GM18502 (cell line): ENCODE data around the gene SNU13.
"Not testable (repeated sequence)": the region's sequence is repeated elsewhere in the genome, so short reads cannot be mapped to it uniquely, and the experiment has no call there.

ENCODE experiments used
- ATAC-seq: cut with Tn5 transposase; IDR thresholded peaks from one replicate; pipeline ENCODE4 v1.9.1; 2021; ENCODE audit warnings: mild to moderate bottlenecking; ENCODE audit not compliant: unreplicated experiment, poor library complexity

Gene SNU13

GRCh38 chr22:41682033-41682807 lies 6.4 kb downstream of the SNU13 start:
- ATAC-seq = peak; percentile 71

GRCh38 chr22:41681616-41682015 lies 7.1 kb downstream of the SNU13 start:
- ATAC-seq = no peak

GRCh38 chr22:41676134-41676533 lies 12.5 kb downstream of the SNU13 start:
- ATAC-seq = no peak

DNA sequence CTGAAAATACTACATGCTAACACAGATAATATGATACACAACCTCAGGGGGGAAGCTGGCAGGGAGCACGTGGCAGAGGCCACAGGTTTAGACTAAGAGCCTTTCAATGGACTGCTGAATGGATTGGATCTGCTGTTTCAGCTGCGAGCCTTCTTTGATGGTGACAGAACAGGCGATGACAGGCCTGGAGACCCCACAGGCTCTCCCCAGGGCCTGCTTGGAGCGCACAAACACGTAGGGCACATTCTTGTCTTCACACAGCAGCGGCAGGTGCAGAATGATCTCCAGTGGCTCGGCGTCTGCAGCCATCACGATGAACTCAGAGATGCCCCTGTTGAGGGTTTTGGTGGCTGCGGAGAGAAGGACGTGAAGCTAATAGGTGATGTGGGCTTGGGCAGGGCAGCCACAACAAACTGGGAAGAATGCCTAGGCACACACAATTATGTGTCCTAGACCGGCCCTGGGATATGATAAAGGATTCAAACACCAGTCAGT lies 13.8 kb downstream of the SNU13 start:
- no peak for ATAC-seq

- ATAC-seq = no peak
Measured at GRCh38 chr22:41672780-41673509, 15.7 kb downstream of the SNU13 start.

GRCh38 chr22:41672096-41672495 lies 16.6 kb downstream of the SNU13 start:
- not testable (repeated sequence) for ATAC-seq

GRCh38 chr22:41668971-41669911 lies 19.4 kb downstream of the SNU13 start:
- ATAC-seq = no peak

DNA sequence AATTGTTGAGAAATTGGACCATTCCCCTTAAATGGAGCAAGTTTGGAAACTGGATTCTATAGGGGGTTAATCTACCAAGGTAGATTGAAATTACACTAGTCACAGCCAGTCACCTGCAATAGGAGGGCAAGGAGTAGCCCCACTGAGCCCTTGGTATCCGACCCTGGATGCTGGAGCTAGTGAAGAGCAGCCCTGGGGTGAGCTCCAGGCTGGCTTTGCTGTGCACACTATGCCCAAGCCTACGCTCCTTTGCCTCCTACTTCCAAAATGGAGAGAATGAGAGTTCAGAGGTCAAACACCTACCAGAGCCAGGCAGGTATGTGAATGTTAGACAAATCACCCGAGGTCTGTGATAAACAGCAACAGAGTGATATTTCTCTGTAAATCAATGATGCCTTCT lies 23.7 kb downstream of the SNU13 start:
- ATAC-seq = no peak

DNA sequence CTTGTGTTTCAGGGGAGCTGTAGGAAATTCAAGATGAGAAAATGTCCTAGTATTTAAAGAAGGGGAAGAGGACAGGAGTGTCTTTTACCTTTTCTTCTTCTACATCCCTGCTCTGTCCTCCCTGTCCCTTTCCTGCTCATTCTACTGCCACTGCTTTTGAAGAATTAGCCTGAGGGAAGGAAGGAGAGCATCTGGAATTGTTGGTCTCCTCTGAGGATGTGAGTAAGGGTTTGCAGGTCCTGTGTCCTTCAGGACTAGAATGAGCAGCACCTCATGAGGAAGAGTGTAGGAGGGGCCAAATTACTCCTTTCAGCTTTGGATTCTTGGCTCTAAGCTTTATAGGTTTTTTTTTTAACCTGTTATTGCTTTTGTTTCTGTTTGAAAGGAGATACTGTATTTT lies 24.2 kb downstream of the SNU13 start:
- no peak for ATAC-seq

- not testable (repeated sequence) for ATAC-seq
Measured at GRCh38 chr22:41663594-41663993, 25.1 kb downstream of the SNU13 start.

DNA sequence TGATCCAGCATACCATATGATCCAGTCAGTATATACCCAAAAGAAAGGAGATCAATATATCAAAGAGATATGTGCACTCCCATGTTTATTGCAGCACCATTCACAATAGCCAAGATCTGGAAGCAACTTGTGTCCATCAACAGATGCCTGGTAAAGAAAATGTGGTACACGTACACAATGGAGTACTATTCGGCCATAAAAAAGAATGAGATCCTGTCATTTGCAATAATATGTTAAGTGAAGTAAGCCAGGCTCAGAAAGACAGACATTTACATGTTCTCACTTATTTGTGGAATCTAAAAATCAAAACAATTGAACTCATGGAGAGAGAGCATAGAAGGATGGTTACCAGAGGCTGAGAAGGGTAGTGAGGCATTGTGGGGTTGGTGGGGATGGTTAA lies 27.0 kb downstream of the SNU13 start:
- no peak for ATAC-seq

DNA sequence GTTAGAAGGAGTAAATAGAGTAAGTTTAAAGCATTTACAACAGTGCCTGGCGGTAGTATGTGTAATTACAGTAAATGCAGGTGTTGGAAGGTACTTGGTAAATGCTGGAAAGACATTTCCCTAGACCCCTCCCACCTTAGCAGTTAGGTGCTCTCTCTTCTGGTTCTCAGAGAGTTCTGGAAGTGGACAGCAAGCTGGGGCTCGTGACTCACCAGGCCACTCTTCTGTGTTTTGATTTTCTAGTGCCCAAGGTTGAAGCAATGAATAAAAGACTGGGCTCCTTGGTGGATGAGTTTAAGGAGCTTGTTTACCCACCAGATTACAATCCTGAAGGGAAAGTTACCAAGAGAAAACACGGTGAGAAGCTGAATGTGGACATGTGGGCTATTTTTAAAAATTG lies 27.6 kb downstream of the SNU13 start:
- ATAC-seq = no peak

DNA sequence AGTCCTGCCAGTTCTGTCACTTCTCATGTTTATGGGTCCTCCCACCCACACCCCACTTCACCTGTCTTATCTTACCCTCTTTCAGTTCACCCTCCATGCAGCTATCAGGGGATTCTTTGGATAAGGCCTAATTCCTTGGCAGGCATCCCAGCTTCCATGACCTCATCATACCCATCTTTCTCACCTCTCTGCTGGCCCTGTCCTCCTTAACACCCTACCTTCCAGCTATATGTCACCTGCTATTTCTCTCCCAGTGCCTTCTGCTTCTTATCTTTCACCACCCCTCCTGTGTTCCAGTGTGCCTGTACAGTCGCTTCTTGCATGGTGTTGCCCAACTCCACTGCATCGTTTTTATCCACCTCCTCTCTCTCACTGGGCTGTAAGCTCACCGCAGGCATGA lies 28.3 kb downstream of the SNU13 start:
- no peak for ATAC-seq

GRCh38 chr22:41659941-41660340 lies 28.7 kb downstream of the SNU13 start:
- no peak for ATAC-seq

DNA sequence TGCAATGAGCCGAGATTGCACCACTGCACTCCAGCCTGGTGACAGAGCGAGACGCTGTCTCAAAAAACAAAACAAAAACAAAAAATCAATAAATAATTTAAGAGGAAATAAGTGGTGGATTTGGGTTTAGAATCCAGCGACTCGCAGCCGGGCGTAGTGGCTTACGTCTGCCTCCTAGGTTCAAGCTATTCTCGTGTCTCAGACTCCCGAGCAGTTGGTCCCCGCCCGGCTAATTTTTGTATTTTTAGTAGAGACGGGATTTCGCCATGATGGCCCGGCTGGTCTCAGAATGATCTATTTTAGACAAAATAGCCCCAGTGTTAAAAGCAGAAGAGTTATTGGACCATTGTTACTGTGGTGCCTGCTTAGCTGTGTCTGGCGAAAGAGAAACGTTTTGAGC lies 29.8 kb downstream of the SNU13 start:
- no peak for ATAC-seq

DNA sequence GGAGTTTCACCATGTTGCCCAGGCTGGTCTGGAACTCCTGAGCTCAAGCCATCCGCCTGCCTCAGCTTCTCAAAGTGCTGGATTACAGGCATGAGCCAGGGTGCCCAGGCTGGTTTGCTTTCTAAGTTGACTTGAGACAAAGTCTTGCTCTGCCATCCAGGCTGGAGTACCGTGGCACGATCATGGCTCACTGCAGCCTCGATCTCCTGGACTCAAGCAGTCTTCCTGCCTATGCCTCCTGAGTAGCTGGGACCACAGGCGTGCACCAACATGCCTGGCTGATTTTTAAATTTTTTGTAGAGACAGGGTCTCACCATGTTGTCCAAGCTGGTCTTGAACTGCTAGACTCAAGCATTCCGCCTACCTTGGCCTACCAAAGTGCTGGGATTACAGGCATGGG lies 31.0 kb downstream of the SNU13 start:
- ATAC-seq = no peak

DNA sequence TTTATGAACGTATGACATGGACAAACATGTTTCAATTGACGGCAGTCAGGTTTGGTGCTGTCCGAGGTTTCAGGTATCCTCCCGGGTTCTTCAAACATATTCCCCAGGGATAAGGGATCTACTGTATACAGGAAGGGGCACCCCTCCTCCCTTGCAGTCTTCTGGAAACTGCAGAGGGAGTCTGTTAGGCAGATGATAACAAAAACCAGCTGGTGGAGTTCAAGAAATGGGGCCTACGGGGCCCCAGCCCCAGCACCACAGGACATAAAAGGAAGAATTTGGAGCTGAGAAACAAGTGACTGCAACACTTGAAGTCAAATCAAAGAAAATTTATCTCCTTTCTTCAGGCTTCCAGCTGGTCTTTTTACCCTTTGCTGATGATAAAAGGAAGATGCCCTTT lies 32.1 kb downstream of the SNU13 start:
- ATAC-seq = no peak

DNA sequence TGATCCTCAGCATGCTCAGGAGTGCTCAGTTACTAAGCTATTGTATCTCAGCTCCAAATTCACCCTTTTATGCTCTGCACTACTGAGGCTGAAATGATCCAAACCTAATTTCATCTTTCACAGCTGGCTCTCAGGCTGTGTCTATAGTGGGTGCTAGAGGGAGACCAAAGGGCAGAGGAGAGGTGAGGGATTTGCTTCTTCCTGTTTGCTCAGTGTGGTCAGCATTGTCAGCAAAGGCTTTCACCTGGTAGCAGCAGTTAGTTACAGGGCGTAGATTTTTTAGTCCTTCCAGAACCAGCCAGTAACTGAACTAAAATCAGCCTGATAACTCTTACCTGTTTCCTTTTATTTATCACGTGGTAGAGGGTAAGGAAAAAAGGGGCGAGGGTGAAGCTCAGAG lies 34.3 kb downstream of the SNU13 start:
- no peak for ATAC-seq

- no peak for ATAC-seq
Measured at GRCh38 chr22:41650821-41651220, 37.8 kb downstream of the SNU13 start.

DNA sequence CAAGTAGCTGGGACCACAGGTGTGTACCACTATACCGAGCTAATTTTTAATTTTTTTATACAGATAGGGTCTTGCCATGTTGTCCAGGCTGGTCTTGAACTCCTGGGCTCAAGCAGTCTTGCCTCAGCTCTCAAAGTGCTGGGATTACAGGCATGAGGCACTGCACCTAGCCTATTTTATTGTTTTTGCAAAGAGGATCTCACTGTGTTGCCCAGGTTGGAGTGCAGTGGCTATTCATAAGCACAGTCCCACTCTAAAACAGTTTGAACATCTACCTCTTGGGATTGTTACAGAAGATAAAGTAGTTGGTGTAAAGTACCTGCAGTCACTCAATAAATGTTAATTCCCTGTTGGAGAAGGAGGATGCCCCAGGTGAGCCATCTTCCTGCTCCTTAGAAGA lies 38.4 kb downstream of the SNU13 start:
- no peak for ATAC-seq

- no peak for ATAC-seq
Measured at GRCh38 chr22:41648432-41648831, 40.2 kb downstream of the SNU13 start.
